Measurements from ENCODE around the gene OR52E1.

Gene OR52E1

DNA sequence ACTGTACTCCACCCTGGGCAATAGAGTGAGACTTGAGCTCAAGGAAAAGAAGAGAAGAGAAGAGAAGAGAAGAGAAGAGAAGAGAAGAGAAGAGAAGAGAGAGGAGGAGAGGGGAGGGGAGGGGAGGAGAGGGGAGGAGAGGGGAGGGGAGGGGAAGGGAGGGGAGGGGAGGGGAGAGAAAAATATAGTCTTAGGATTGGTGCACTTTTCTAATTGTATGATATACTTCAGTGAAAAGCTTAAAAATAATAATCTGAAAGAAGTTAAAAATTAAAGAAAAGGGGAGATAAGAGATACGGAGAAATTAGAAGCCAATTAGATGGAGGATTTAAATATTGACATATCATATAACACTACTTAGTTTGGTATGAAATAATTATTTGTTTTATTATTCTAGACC lies 49.5 kb downstream of the OR52E1 start:
- no peak for DNase-seq
